Neural progenitor cell (in vitro differentiated cells): ENCODE data around the gene MAGEB16. TPM values are rescaled to one million over a fixed set of nuclear protein-coding genes. Genes with fewer than 3 reads are reported as not detected.

Source experiments
- DNase-seq: peaks from one replicate; pipeline ENCODE4 v3.0.0-alpha.2; 2016; ENCODE audit warnings: low spot score
- H2AFZ ChIP-seq: fragments of 200-600 bp; sonication (generic); replicated peaks from 2 replicates; pipeline ENCODE4 v1.6.1; 2016; ENCODE audit warnings: antibody characterized with exemption
- H3F3A ChIP-seq: fragments of 200-600 bp; sonication (generic); 2 replicates; pipeline ENCODE4 v1.6.1; 2016; ENCODE audit warnings: antibody characterized with exemption, low read depth
- H3K27ac ChIP-seq: fragments of 200-600 bp; sonication (generic); 2 replicates; pipeline ENCODE4 v1.5.1; 2016; ENCODE audit warnings: mild to moderate bottlenecking
- H3K27me3 ChIP-seq: fragments of 200-600 bp; sonication (generic); 2 replicates; pipeline ENCODE4 v1.6.1; 2016; ENCODE audit warnings: mild to moderate bottlenecking, moderate library complexity
- H3K36me3 ChIP-seq: fragments of 200-600 bp; sonication (generic); 2 replicates; pipeline ENCODE4 v1.5.1; 2016
- H3K4me1 ChIP-seq: fragments of 200-600 bp; sonication (generic); 2 replicates; pipeline ENCODE4 v1.6.1; 2016; ENCODE audit warnings: mixed run types
- H3K4me2 ChIP-seq: fragments of 200-600 bp; sonication (generic); 2 replicates; pipeline ENCODE4 v1.6.1; 2016
- H3K4me3 ChIP-seq: fragments of 200-600 bp; sonication (generic); 2 replicates; pipeline ENCODE4 v1.5.1; 2016
- H3K79me2 ChIP-seq: fragments of 200-600 bp; sonication (generic); 2 replicates; pipeline ENCODE4 v1.6.1; 2016; ENCODE audit warnings: low read depth
- H3K9ac ChIP-seq: fragments of 200-600 bp; sonication (generic); 2 replicates; pipeline ENCODE4 v1.6.1; 2016
- H3K9me3 ChIP-seq: fragments of 200-600 bp; sonication (generic); 2 replicates; pipeline ENCODE4 v1.5.1; 2016; ENCODE audit warnings: low read depth
- H4K20me1 ChIP-seq: fragments of 200-600 bp; sonication (generic); 2 replicates; pipeline ENCODE4 v1.6.1; 2016; ENCODE audit warnings: low read depth
- H3K27ac Mint-ChIP-seq: 3 replicates; pipeline ENCODE4 v1.8.0; 2021; ENCODE audit warnings: mixed read lengths
- H3K27me3 Mint-ChIP-seq: 2 replicates; pipeline ENCODE4 v1.8.0; 2022; ENCODE audit warnings: low read depth, mild to moderate bottlenecking, inconsistent platforms, moderate library complexity, mixed read lengths; ENCODE audit not compliant: insufficient read depth
- H3K36me3 Mint-ChIP-seq: 3 replicates; pipeline ENCODE4 v1.8.0; 2021; ENCODE audit warnings: mixed read lengths
- H3K4me1 Mint-ChIP-seq: 3 replicates; pipeline ENCODE4 v1.8.0; 2021; ENCODE audit warnings: mixed read lengths
- H3K4me3 Mint-ChIP-seq: 3 replicates; pipeline ENCODE4 v1.8.0; 2021; ENCODE audit warnings: mild to moderate bottlenecking, moderate library complexity, mixed read lengths
- H3K9me3 Mint-ChIP-seq: 3 replicates; pipeline ENCODE4 v1.8.0; 2020; ENCODE audit warnings: mixed read lengths
- CTCF ChIP-seq: fragments of 200-600 bp; sonication (generic); IDR thresholded peaks from 2 replicates; pipeline ENCODE4 v1.5.1; 2017; ENCODE audit warnings: antibody characterized with exemption, mild to moderate bottlenecking
- EZH2 ChIP-seq: fragments of 200-600 bp; sonication (generic); IDR thresholded peaks from 2 replicates; pipeline ENCODE4 v1.6.1; 2017; ENCODE audit warnings: antibody characterized with exemption, mild to moderate bottlenecking, moderate library complexity
- EZH2phosphoT487 ChIP-seq: fragments of 200-600 bp; sonication (generic); IDR thresholded peaks from 2 replicates; pipeline ENCODE4 v1.6.1; 2017; ENCODE audit warnings: antibody characterized with exemption
- total RNA-seq: library from RNA; depleted of rRNA; stranded (reverse); fragments of >200 nt; gene quantifications from 2 replicates; pipeline ENCODE4 v1.2.3, GENCODE V29; 2015; ENCODE audit warnings: low replicate concordance

MAGEB16 gene
- total RNA-seq, 1 donor from 2014 or later = not detected

GRCh38 chrX:35842674-35843073 is 44.5 kb downstream of the MAGEB16 start:
- peaks cover 7% of the 10 kb centered on the region for H3K4me1 Mint-ChIP-seq
- Histone ChIP-seq H3K9me3 (peaks cover 10% of the 10 kb centered on the region), H3K27me3 (no peaks in the 10 kb centered on the region), H3K4me2 (no peak overlapping the region), H3K36me3 (no peaks in the 10 kb centered on the region), H3K79me2 (no peaks in the 10 kb centered on the region), H3F3A (no peaks in the 10 kb centered on the region), H4K20me1 (no peaks in the 10 kb centered on the region), H3K27ac (no peak overlapping the region), H3K4me3 (no peak overlapping the region), H3K4me1 (no peaks in the 10 kb centered on the region), H2AFZ (no peak overlapping the region), H3K9ac (no peak overlapping the region)
- TF ChIP-seq EZH2phosphoT487 (no peak), CTCF (no peak), EZH2 (no peak)
- H3K36me3 Mint-ChIP-seq = no peaks in the 10 kb centered on the region
- no peak overlapping the region for H3K27ac Mint-ChIP-seq
- peaks cover 2% of the 10 kb centered on the region for H3K27me3 Mint-ChIP-seq
- H3K4me3 Mint-ChIP-seq = no peak overlapping the region
- no peaks in the 10 kb centered on the region for H3K9me3 Mint-ChIP-seq
- peak; percentile 11 for DNase-seq

DNA sequence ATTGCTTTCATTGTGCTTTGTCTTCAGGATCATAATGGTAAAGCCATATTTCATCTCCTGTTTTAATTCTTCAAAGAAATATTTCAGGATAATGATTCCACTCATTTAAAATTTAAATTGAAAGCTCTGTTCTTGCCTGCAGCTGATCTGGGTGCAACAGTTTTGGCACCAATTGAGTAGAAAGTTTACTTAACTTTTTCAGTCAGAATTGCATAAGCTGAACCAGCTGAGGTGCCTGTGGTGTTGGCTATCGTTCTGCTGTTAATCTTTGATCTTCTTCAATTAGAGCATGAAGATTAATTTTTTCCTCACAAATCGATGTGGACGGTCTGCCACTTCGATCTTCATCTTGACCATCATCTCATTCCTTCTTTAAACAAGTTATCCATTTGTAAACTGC is 49.6 kb downstream of the MAGEB16 start:
- Histone ChIP-seq H3F3A (no peaks in the 10 kb centered on the region), H3K4me3 (no peak overlapping the region), H3K9me3 (peaks cover 6% of the 10 kb centered on the region), H3K79me2 (no peaks in the 10 kb centered on the region), H3K4me2 (no peak overlapping the region), H3K4me1 (no peaks in the 10 kb centered on the region), H2AFZ (no peak overlapping the region), H3K27me3 (no peaks in the 10 kb centered on the region), H4K20me1 (no peaks in the 10 kb centered on the region), H3K9ac (no peak overlapping the region), H3K36me3 (no peaks in the 10 kb centered on the region), H3K27ac (no peak overlapping the region)
- TF ChIP-seq CTCF (no peak), EZH2phosphoT487 (no peak), EZH2 (no peak)
- no peak overlapping the region for H3K27ac Mint-ChIP-seq
- no peaks in the 10 kb centered on the region for H3K9me3 Mint-ChIP-seq
- no peaks in the 10 kb centered on the region for H3K36me3 Mint-ChIP-seq
- peaks cover 3% of the 10 kb centered on the region for H3K4me1 Mint-ChIP-seq
- H3K27me3 Mint-ChIP-seq = peaks cover 2% of the 10 kb centered on the region
- DNase-seq = no peak
- H3K4me3 Mint-ChIP-seq = no peak overlapping the region

Other genes starting within 250 kb of the MAGEB16 start
- 0.13 and 0.15 TPM in 2 replicates for gene CFAP47, start 121.4 kb downstream of the MAGEB16 start, total RNA-seq